A673 (cell line): ENCODE results near the gene PRRC2A.

Source experiments
- CTCF ChIP-seq: fragments of 300-800, 200-600 bp; sonication (generic); conservative IDR thresholded peaks from 2 replicates; pipeline ENCODE4 v1.5.1; 2017; ENCODE audit warnings: low read depth, mild to moderate bottlenecking, antibody characterized with exemption, low read length, moderate library complexity, mixed read lengths
- EZH2 ChIP-seq: fragments of 200-600 bp; sonication (generic); IDR thresholded peaks from 2 replicates; pipeline ENCODE4 v1.6.1; 2017; ENCODE audit warnings: borderline replicate concordance, low read depth, mild to moderate bottlenecking, mixed read lengths, antibody characterized with exemption, low read length; ENCODE audit not compliant: poor library complexity, severe bottlenecking

GRCh38 chr6:31575952-31576685, 44.4 kb upstream of the PRRC2A start:
- no peak for TF ChIP-seq CTCF
- no peak for TF ChIP-seq EZH2
